ENCODE measurements around the gene GABPB1.

Gene GABPB1

DNA sequence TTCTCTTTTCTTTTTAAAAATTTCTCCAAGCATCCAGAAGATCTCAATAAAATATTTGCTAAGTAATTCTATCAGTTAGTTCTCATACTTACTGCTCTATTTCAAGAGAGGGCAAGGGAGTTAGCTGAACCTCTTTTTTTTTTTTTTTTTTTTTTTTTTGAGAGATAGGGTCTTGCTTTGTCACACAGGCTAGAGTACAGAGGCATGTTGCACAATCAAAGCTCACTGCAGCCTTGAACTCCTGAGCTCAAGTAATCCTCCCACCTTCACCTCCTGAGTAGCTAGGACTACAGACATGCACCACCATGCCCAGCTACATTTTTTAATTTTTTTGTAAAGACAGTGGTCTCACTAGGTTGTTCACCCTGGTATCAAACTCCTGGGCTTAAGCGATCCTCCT, 110.8 kb downstream of the GABPB1 start:
- DNase-seq (ENCODE audit: low read depth in 2 of 2): no peak

DNA sequence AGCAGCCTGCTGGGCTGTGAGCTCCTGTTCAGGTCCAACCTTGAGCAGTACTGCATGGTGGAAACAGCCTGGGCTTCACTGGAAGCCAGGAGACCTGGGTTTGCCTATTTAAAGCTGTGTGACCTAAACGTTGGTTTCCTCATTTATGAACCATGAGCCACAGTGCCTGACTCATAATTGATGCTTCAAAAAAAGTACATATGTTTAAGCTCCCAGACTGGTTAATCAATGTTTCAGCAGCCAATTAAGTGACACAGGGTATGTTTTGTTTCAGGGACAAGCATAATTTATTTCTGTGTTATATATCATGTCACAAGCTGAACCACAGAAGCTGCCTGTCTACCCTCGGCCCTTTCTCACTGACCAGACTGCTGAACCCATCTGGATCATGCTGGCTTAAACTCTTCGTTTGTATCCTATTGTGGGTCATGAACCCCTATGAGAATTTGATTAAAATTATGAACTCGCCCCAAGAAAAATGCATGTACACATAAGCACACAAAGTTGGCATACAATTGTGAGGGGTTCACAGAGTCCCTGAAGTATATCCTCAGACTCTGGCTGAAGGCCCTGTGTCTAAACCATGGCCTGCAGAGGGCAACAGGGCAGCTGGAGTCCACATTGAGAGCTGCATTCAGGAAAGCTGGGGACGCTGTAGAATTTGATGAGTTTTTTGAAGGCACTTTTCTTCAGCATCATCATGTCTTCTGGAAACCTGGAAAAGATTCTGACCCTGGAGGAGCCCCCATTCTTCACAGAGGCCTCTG, 113.1 kb downstream of the GABPB1 start:
- DNase-seq (ENCODE audit: low read depth in 2 of 2): no peak

DNA sequence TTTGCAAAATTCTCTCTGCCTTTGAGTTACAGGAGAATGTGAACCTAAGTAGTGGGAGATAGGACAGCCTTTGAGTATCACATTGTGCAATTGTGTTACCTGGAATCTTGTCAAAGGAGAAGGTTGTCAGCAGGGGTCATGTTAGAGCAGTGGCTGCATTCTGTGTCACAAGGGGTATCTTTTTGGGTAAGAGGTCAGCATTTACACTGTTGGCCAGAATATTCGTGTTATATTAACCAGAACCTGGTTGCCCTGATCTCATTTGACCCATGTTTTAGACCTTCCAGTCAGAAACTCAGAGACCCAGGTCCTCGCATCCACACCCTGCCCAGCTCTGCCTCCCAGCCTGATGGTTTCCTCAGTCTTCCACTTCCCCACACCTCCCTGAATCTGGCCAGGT, 116.7 kb downstream of the GABPB1 start:
- no peak for DNase-seq (ENCODE audit: low read depth in 2 of 2)

DNA sequence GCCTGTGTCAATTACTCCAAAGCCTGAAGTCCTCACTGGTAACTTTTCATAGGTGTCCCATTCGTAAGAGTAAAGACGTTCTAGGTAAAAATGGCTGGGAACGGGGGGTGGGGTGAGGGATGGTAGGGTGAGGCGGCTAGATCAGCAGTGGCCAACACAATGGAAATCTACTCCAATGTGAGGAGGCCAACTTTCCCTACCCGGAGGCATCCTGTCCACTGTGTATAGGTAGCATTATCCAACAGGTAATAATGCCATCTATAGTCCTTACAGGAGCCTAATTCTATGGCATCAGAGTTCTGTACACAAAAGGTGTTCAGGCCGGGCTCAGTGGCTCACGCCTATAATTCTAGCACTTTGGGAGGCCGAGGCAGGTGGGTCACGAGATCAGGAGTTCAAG, 118.6 kb downstream of the GABPB1 start:
- no peak for DNase-seq (ENCODE audit: low read depth in 2 of 2)

DNA sequence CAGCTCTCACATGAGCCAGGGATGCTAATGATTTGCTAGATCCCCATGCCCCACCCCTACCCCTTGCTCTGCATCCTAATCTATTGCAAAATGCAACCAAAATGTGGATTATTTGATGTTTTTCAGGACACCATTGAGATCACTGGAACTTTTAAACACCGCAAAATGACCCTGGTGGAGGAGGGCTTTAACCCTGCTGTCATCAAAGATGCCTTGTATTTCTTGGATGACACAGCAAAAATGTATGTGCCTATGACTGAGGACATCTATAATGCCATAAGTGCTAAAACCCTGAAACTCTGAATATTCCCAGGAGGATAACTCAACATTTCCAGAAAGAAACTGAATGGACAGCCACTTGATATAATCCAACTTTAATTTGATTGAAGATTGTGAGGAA, 119.2 kb downstream of the GABPB1 start:
- no peak for DNase-seq (ENCODE audit: low read depth in 2 of 2)

DNA sequence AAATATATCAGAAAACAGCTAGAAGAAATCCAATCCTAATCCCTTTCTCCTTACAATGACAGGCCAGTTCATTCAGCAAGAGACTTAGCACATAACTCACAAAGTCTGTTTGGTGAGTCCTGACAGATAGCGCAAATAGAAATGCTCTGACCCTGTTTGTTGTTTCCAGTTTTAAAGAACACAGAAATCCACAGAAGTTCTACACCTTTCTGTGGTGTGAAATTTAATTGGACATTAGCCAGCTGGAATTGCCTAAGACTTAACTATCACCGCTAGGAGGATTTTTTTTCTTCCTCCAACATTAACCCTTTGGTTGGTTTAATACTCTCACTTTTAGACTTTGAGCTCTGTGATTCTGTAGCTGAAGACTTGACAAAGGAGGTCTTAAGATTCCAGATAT, 120.2 kb downstream of the GABPB1 start:
- DNase-seq (ENCODE audit: low read depth in 2 of 2): no peak

DNA sequence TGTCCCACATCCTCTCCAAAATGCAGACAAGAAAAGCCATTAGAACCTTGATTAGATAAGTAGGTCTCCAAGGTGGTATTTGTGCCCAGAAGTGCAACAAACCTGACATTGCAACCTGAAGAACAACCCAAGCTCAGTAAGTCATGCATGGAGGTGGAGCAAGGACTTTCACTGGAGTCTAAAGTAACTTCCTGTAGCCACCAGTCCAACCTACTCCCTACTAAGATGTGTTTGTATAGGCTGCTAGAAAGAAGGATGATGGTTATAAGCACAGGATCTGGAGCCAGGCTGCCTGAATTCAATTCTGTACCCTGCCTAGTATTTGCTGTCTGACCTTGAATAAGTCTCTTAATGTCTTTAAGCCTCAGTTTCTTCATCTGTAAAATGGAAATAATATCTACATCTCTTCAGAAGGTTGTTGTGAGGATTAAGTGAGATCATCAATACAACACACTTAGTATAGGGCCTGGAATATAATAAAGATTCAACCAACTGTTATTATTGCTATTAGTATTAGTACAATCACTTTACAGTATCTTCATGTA, 121.7 kb downstream of the GABPB1 start:
- no peak for DNase-seq (ENCODE audit: low read depth in 2 of 2)

DNA sequence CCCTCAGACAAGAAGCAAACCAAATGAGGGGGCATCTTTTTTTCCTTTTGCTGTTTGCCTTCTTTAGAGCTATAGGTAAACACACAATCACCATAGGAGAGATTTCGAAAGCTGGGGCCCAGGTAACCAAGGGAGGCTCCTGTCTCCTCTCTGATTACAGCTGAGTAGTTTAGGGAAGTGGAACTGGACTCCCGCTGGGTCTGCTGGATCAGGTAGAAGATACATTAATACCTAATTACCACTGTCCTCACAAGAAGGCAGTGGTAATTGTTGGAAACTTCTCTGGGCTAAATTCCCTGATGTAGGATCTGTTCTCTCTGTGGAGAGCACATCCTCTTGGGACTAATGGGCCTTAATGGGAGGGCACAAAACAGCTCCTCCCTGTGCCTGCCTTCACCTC, 122.2 kb downstream of the GABPB1 start:
- no peak for DNase-seq (ENCODE audit: low read depth in 2 of 2)

DNA sequence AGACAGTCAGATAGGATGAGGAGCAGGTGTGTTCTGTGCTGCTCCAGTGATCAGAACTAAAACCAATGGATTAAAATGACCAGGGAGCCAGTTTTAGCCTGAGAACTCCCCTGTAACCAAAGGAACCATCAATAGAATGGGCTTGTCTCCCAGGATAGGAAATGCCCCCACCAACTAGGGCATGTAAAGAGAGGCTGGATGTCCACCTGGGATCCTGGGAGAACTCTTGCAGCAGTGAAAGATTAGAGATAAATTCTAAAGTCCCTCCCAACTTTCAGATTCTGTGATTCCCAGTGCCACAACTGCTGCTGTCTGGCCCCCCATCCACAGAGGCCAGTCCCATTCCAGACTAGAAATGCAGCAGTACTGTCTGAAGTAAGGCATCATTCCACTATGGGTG, 123.2 kb downstream of the GABPB1 start:
- no peak for DNase-seq (ENCODE audit: low read depth in 2 of 2)

DNA sequence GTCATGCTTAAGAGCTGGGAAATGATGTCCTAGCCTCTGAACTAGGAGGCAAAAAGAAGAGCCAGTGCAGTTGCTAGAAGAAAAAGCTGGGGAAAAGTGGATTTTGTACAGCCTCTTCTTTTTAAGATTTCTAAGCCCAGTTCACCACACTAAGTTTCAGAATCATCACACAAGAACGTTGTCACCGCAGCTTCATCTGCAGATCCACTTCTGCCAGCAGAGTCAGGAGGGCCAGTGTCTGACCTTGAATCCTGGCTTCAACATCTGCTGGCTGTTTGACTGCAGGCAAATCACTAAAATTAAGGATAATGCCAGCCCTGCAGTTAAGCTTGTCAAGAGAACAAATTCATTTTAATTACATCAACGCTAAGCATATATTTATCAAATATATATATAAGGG, 125.7 kb downstream of the GABPB1 start:
- no peak for DNase-seq (ENCODE audit: low read depth in 2 of 2)

DNA sequence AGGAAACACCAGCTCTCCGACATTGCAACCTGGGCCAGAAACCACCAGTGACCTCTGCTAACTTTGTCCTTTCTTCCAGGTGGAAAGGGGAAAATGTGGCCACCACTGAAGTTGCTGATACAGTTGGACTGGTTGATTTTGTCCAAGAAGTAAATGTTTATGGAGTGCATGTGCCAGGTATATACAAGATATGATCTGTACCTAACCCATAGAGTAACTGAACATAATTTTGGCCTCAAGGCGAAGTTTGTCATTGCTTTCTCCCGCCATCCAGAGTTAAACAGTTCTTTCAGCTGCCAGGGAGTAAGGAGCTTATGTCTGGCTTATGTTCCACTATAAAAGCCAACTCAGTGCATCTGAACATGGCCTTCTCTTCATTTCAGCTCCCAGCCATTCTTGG, 126.1 kb downstream of the GABPB1 start:
- DNase-seq (ENCODE audit: low read depth in 2 of 2): no peak

DNA sequence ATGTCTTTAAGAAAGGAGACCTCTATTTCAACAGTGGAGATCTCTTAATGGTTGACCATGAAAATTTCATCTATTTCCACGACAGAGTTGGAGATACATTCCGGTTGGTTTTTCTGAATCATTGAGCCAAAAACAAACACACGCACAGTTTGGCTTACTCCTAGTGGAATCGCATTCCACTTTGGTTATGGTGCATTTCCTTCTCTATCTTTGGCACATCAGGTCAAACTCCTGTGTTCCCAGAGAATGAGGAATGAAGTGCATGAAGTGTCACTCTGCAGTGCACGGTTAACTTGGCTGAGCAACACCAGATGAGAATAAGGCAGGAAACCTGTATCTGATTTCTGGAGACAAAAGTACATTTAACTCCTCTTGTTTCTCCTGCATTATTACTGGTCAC, 127.9 kb downstream of the GABPB1 start:
- no peak for DNase-seq (ENCODE audit: low read depth in 2 of 2)

DNA sequence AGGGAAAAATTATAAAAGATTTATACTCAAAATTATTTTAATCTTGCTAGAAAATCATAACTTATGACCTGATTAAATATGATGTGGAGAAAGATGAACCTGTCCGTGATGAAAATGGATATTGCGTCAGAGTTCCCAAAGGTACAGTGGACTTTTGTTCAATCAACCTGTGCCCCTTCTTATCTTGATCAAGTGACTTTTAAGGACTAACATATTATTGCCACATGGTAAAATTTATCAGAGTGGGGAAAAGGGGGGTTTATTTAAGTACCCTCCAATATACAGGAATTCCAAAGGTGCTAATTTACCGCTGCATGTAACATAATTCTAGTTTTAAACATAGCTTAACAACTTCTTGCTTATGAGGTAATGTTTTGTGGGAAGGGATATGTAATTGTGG, 129.1 kb downstream of the GABPB1 start:
- DNase-seq (ENCODE audit: low read depth in 2 of 2): no peak
